Neural cell (in vitro differentiated cells): Measurements from ENCODE around the gene TWNK. TPM values are rescaled to one million over a fixed set of nuclear protein-coding genes. Genes with fewer than 3 reads are reported as not detected.

Experiments used
- H2AFZ ChIP-seq: fragments of 200-600, 300-800 bp; sonication (generic), shearing (Covaris generic); 2 replicates; pipeline ENCODE4 v1.6.0; 2014; ENCODE audit warnings: low read depth, mild to moderate bottlenecking, antibody characterized with exemption, low read length, moderate library complexity
- H3F3A ChIP-seq: fragments of 200-600 bp; shearing (Covaris generic); 2 replicates; pipeline ENCODE4 v1.6.1; 2016; ENCODE audit warnings: mild to moderate bottlenecking, moderate library complexity, mixed read lengths, antibody characterized with exemption, low read length; ENCODE audit not compliant: insufficient read depth, poor library complexity, severe bottlenecking
- H3K27ac ChIP-seq: fragments of 200-600, 300-800 bp; sonication (generic), shearing (Covaris generic); 2 replicates; pipeline ENCODE4 v1.5.1; 2014; ENCODE audit warnings: mild to moderate bottlenecking, low read length, moderate library complexity
- H3K27me3 ChIP-seq: fragments of 300-800, 200-600 bp; sonication (generic), shearing (Covaris generic); 2 replicates; pipeline ENCODE4 v1.6.0; 2014; ENCODE audit warnings: mild to moderate bottlenecking, low read depth, low read length, moderate library complexity; ENCODE audit not compliant: insufficient read depth
- H3K36me3 ChIP-seq: fragments of 300-800, 200-600 bp; sonication (generic), shearing (Covaris generic); 2 replicates; pipeline ENCODE4 v1.5.1; 2014; ENCODE audit warnings: mild to moderate bottlenecking, antibody characterized with exemption, low read length, moderate library complexity; ENCODE audit not compliant: insufficient read depth
- H3K4me2 ChIP-seq: fragments of 300-800, 200-600 bp; sonication (generic), shearing (Covaris generic); 2 replicates; pipeline ENCODE4 v1.6.0; 2014; ENCODE audit warnings: mild to moderate bottlenecking, low read length
- H3K4me3 ChIP-seq: fragments of 300-800, 200-600 bp; sonication (generic), shearing (Covaris generic); 2 replicates; pipeline ENCODE4 v1.5.1; 2014; ENCODE audit warnings: mild to moderate bottlenecking, low read length, moderate library complexity
- H3K79me2 ChIP-seq: fragments of 200-600 bp; shearing (Covaris generic); replicated peaks from 2 replicates; pipeline ENCODE4 v1.6.0; 2014; ENCODE audit warnings: mild to moderate bottlenecking, low read length, moderate library complexity; ENCODE audit not compliant: insufficient read depth
- H3K9ac ChIP-seq: fragments of 300-800, 200-600 bp; sonication (generic), shearing (Covaris generic); 2 replicates; pipeline ENCODE4 v1.6.1; 2016; ENCODE audit warnings: mild to moderate bottlenecking, low read length, mixed read lengths
- H3K9me2 ChIP-seq: fragments of 200-600 bp; shearing (Covaris generic); 2 replicates; pipeline ENCODE4 v1.6.1; 2016; ENCODE audit warnings: mild to moderate bottlenecking, low read length, mixed read lengths; ENCODE audit not compliant: insufficient read depth
- H3K9me3 ChIP-seq: fragments of 200-600, 300-800 bp; sonication (generic), shearing (Covaris generic); 2 replicates; pipeline ENCODE4 v1.6.1; 2016; ENCODE audit warnings: mild to moderate bottlenecking, mixed run types, low read length, moderate library complexity, mixed read lengths
- H4K20me1 ChIP-seq: fragments of 200-600 bp; shearing (Covaris generic); 2 replicates; pipeline ENCODE4 v1.6.1; 2016; ENCODE audit warnings: mild to moderate bottlenecking, mixed run types; ENCODE audit not compliant: insufficient read depth
- CTCF ChIP-seq: fragments of 450-650 bp; IDR thresholded peaks from 2 replicates; pipeline ENCODE4 v1.5.1; 2014; ENCODE audit warnings: antibody characterized with exemption, mild to moderate bottlenecking, moderate library complexity; ENCODE audit not compliant: poor library complexity, severe bottlenecking
- EP300 ChIP-seq: fragments of 450-650 bp; conservative IDR thresholded peaks from 2 replicates; pipeline ENCODE4 v1.6.1; 2014; ENCODE audit warnings: antibody characterized with exemption, mild to moderate bottlenecking, moderate library complexity; ENCODE audit not compliant: poor library complexity, severe bottlenecking
- EZH2 ChIP-seq: fragments of 200-600, 300-800 bp; shearing (Covaris generic), sonication (generic); IDR thresholded peaks from 2 replicates; pipeline ENCODE4 v1.6.1; 2014; ENCODE audit warnings: antibody characterized with exemption, low read length, borderline replicate concordance, mild to moderate bottlenecking; ENCODE audit not compliant: insufficient read depth, poor library complexity, severe bottlenecking
- POLR2AphosphoS5 ChIP-seq: IDR thresholded peaks from 2 replicates; pipeline ENCODE4 v1.6.1; 2012
- RAD21 ChIP-seq: fragments of 450-650 bp; conservative IDR thresholded peaks from 2 replicates; pipeline ENCODE4 v1.6.1; 2014; ENCODE audit warnings: antibody characterized with exemption, mild to moderate bottlenecking, moderate library complexity
- REST ChIP-seq: IDR thresholded peaks from 2 replicates; pipeline ENCODE4 v1.6.1; 2012; ENCODE audit warnings: borderline replicate concordance
- SMC3 ChIP-seq: fragments of 450-650 bp; conservative IDR thresholded peaks from 2 replicates; pipeline ENCODE4 v1.6.1; 2014; ENCODE audit warnings: antibody characterized with exemption, mild to moderate bottlenecking, moderate library complexity; ENCODE audit not compliant: poor library complexity
- TAF1 ChIP-seq: IDR thresholded peaks from 2 replicates; pipeline ENCODE4 v1.6.1; 2012; ENCODE audit warnings: low read depth
- polyA plus RNA-seq: library from polyadenylated mRNA; depleted of rRNA; stranded (reverse); fragments of >200 nt; gene quantifications from 2 replicates; pipeline ENCODE4 v1.2.3, GENCODE V29; 2014

Gene TWNK
- polyA plus RNA-seq, 1 donor from 2014 or later: 4.8 TPM

GRCh38 chr10:101005869-101006567 is 18.7 kb downstream of the TWNK start:
- no peaks in the 10 kb centered on the region for H3K9me3 ChIP-seq
- TF ChIP-seq CTCF (no peak), TAF1 (no peak), EZH2 (no peak), POLR2AphosphoS5 (no peak), EP300 (no peak)
- H3K36me3 ChIP-seq: no peaks in the 10 kb centered on the region
- no peaks in the 10 kb centered on the region for H4K20me1 ChIP-seq
- H3K9me2 ChIP-seq: no peaks in the 10 kb centered on the region
- H3K9ac ChIP-seq: no peak overlapping the region
- no peaks in the 10 kb centered on the region for H3F3A ChIP-seq
- H3K4me2 ChIP-seq: no peak overlapping the region
- no peak overlapping the region for H3K27ac ChIP-seq
- no peaks in the 10 kb centered on the region for H3K27me3 ChIP-seq
- no peak overlapping the region for H2AFZ ChIP-seq
- H3K79me2 ChIP-seq: peaks cover 10% of the 10 kb centered on the region
- H3K4me3 ChIP-seq: no peak overlapping the region

GRCh38 chr10:101006593-101007098 is 19.3 kb downstream of the TWNK start:
- H2AFZ ChIP-seq: no peak overlapping the region
- H3K36me3 ChIP-seq: no peaks in the 10 kb centered on the region
- H3F3A ChIP-seq: no peaks in the 10 kb centered on the region
- no peaks in the 10 kb centered on the region for H3K9me2 ChIP-seq
- no peaks in the 10 kb centered on the region for H3K9me3 ChIP-seq
- no peak for TF ChIP-seq RAD21
- TF ChIP-seq CTCF: no peak
- no peak for TF ChIP-seq EP300
- no peak for TF ChIP-seq TAF1
- H3K27me3 ChIP-seq: no peaks in the 10 kb centered on the region
- H4K20me1 ChIP-seq: no peaks in the 10 kb centered on the region
- H3K4me3 ChIP-seq: no peak overlapping the region
- no peak overlapping the region for H3K9ac ChIP-seq
- H3K79me2 ChIP-seq: peaks cover 7% of the 10 kb centered on the region
- H3K4me2 ChIP-seq: no peak overlapping the region
- H3K27ac ChIP-seq: no peak overlapping the region

GRCh38 chr10:101007099-101007711 is 19.9 kb downstream of the TWNK start:
- Histone ChIP-seq H3K36me3 (no peaks in the 10 kb centered on the region), H3K79me2 (peaks cover 3% of the 10 kb centered on the region), H3K9ac (no peak overlapping the region), H3K9me2 (no peaks in the 10 kb centered on the region), H3K4me2 (no peak overlapping the region), H3F3A (no peaks in the 10 kb centered on the region), H4K20me1 (no peaks in the 10 kb centered on the region), H3K9me3 (no peaks in the 10 kb centered on the region), H3K27me3 (no peaks in the 10 kb centered on the region), H3K4me3 (no peak overlapping the region), H3K27ac (no peak overlapping the region), H2AFZ (no peak overlapping the region)
- TF ChIP-seq SMC3 (no peak), REST (no peak), POLR2AphosphoS5 (no peak)
